ENCODE results near the gene PRPF6. TPM values are rescaled to one million over a fixed set of nuclear protein-coding genes. Genes with fewer than 3 reads are reported as not detected.
A peak's percentile ranks its signal among the peaks of the same experiment; 100 is the strongest.

Gene PRPF6
- total RNA-seq, 1 donor from 2014 or later: 51.9 TPM

DNA sequence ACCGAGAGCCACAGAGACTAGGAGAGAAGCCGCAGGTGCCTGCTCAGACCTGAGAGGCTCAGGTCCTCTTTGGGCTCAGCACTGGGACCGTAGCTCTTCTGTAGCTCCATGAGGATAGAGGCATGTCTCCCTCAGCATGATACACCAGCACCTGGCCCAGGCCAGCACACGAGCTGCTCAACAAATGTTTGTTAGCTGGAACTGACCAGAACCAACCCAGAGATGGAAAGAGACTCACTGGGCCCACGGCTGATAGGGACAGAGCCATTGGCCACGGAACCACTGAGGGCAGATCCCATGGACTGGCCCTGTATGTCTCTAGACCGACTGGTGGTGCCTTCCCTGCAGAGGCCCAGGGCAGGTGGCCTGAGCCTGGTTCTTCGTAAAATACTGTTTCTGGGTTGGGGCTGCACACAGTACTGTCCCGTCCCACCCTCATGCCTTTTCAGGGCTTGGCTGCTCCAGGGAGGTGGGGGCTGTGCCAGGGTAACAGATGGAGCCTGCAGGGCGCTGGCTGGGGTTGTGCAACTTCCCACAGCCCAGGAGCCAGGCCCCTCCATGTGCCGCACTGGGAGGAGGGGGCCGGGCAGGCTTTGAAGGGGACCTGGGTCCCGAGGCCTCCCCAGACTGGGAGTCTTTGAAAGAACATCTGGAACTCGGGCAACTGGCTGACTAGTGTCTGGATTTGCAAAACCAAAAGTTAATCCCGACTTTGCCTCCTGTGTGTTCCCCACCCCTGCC, 60.3 kb downstream of the PRPF6 start:
- TF ChIP-seq, protein P1, sequence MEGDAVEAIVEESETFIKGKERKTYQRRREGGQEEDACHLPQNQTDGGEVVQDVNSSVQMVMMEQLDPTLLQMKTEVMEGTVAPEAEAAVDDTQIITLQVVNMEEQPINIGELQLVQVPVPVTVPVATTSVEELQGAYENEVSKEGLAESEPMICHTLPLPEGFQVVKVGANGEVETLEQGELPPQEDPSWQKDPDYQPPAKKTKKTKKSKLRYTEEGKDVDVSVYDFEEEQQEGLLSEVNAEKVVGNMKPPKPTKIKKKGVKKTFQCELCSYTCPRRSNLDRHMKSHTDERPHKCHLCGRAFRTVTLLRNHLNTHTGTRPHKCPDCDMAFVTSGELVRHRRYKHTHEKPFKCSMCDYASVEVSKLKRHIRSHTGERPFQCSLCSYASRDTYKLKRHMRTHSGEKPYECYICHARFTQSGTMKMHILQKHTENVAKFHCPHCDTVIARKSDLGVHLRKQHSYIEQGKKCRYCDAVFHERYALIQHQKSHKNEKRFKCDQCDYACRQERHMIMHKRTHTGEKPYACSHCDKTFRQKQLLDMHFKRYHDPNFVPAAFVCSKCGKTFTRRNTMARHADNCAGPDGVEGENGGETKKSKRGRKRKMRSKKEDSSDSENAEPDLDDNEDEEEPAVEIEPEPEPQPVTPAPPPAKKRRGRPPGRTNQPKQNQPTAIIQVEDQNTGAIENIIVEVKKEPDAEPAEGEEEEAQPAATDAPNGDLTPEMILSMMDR (IDR thresholded peaks at IDR 0.05): no peak
- no peak for TF ChIP-seq EZH2 (IDR thresholded peaks at IDR 0.05)
- no peak for TF ChIP-seq EZH2phosphoT487 (IDR thresholded peaks at IDR 0.05)
- no peaks in the 10 kb centered on the region for H3K36me3 ChIP-seq
- H3K9me3 ChIP-seq (ENCODE audit: low read depth): no peaks in the 10 kb centered on the region
- Mint-ChIP-seq H3K36me3 (no peaks in the 10 kb centered on the region), H3K4me1 (peaks cover 16% of the 10 kb centered on the region), H3K4me3 (no peak overlapping the region), H3K9me3 (no peaks in the 10 kb centered on the region), H3K27ac (no peak overlapping the region), H3K27me3 (ENCODE audit: insufficient read depth, low read depth) (peaks cover 66% of the 10 kb centered on the region)
- DNase-seq (ENCODE audit: low spot score): no peak
- no peak overlapping the region for H2AFZ ChIP-seq (replicated peaks)
- no peak overlapping the region for H3K9ac ChIP-seq
- no peak overlapping the region for H3K27ac ChIP-seq
- peaks cover 26% of the 10 kb centered on the region for H3K4me1 ChIP-seq
- H4K20me1 ChIP-seq (ENCODE audit: low read depth): peaks cover 33% of the 10 kb centered on the region
- no peak overlapping the region for H3K4me2 ChIP-seq
- peaks cover 15% of the 10 kb centered on the region for H3F3A ChIP-seq (ENCODE audit: low read depth)
- no peaks in the 10 kb centered on the region for H3K79me2 ChIP-seq (ENCODE audit: low read depth)
- H3K4me3 ChIP-seq: no peak overlapping the region
- peaks cover 100% of the 10 kb centered on the region for H3K27me3 ChIP-seq

DNA sequence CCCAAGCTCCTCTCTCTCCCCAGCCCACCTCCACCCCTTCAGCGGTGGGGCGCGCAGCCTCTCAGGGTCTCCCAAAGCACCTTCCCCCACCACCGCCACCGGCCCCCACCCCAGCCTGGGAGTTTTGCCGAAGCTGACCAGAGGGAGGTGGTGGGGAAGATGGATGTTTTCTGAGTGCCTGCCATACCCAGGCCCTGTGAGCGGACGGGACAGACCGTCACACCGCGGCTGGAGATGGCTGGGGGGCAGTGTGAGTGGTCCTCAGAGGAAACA, 60.8 kb downstream of the PRPF6 start:
- no peaks in the 10 kb centered on the region for H3K79me2 ChIP-seq (ENCODE audit: low read depth)
- Mint-ChIP-seq H3K4me3 (no peak overlapping the region), H3K27ac (no peak overlapping the region), H3K27me3 (ENCODE audit: insufficient read depth, low read depth) (peaks cover 68% of the 10 kb centered on the region), H3K36me3 (no peaks in the 10 kb centered on the region), H3K9me3 (no peaks in the 10 kb centered on the region), H3K4me1 (peaks cover 11% of the 10 kb centered on the region)
- H3K9ac ChIP-seq: no peak overlapping the region
- H3K4me1 ChIP-seq: peaks cover 21% of the 10 kb centered on the region
- H3K4me3 ChIP-seq: no peak overlapping the region
- H3K9me3 ChIP-seq (ENCODE audit: low read depth): no peaks in the 10 kb centered on the region
- DNase-seq (ENCODE audit: low spot score): no peak
- H4K20me1 ChIP-seq (ENCODE audit: low read depth): peaks cover 28% of the 10 kb centered on the region
- no peak for TF ChIP-seq EZH2phosphoT487 (IDR thresholded peaks at IDR 0.05)
- TF ChIP-seq, protein P1 (IDR thresholded peaks at IDR 0.05): no peak
- TF ChIP-seq EZH2 (IDR thresholded peaks at IDR 0.05): no peak
- H3F3A ChIP-seq (ENCODE audit: low read depth): peaks cover 15% of the 10 kb centered on the region
- H2AFZ ChIP-seq (replicated peaks): no peak overlapping the region
- H3K4me2 ChIP-seq: peak overlapping the region; percentile 69
- H3K36me3 ChIP-seq: no peaks in the 10 kb centered on the region
- no peak overlapping the region for H3K27ac ChIP-seq
- peaks cover 100% of the 10 kb centered on the region for H3K27me3 ChIP-seq

DNA sequence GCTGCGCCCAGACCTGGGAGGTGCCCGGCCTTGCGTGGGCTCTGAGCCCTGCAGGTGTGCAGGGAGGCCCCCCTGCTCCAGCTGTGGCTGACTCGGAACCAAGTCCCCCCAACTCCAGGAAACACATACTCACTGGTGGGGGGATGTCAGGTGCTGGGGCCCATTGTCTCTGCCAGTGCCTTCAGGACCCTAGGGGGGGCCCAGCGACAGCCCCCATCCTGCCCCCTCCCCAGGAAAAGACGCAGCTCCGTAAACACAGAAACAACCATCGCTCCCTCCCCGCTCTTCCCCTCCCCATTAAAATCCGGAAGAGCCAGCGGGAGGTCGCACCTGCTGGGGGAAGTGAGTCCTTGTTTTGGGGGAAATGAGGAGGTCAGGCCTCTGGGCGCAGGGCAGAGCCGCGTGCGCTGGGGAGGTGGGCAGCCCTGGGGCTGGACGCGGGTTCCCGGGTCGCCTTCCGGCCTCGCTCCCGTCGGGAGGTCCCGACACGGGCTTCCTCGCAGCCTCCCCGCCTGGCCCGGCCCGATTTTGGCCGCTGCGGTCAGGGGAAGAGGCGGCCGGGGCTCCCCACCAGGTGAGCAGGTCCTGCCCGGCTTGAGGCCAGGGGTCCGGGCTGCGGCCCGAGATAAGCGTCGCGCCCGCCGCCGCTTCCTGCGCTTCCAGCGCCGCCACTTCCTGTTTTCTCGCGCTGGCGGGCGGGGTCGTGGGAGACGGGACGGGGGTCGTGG, 61.3 kb downstream of the PRPF6 start:
- Histone ChIP-seq H3K9ac (no peak overlapping the region), H3K4me2 (peak overlapping the region; percentile 69), H3K27me3 (peaks cover 100% of the 10 kb centered on the region), H3F3A (ENCODE audit: low read depth) (peaks cover 15% of the 10 kb centered on the region), H3K4me1 (peaks cover 17% of the 10 kb centered on the region), H3K36me3 (no peaks in the 10 kb centered on the region), H3K27ac (no peak overlapping the region), H3K9me3 (ENCODE audit: low read depth) (no peaks in the 10 kb centered on the region), H3K4me3 (peak overlapping the region; percentile 35), H2AFZ (replicated peaks) (peak overlapping the region; percentile 19), H3K79me2 (ENCODE audit: low read depth) (no peaks in the 10 kb centered on the region), H4K20me1 (ENCODE audit: low read depth) (peaks cover 26% of the 10 kb centered on the region)
- no peaks in the 10 kb centered on the region for H3K36me3 Mint-ChIP-seq
- H3K4me1 Mint-ChIP-seq: peaks cover 11% of the 10 kb centered on the region
- no peaks in the 10 kb centered on the region for H3K9me3 Mint-ChIP-seq
- peaks cover 71% of the 10 kb centered on the region for H3K27me3 Mint-ChIP-seq (ENCODE audit: insufficient read depth, low read depth)
- H3K27ac Mint-ChIP-seq: no peak overlapping the region
- H3K4me3 Mint-ChIP-seq: no peak overlapping the region
- DNase-seq (ENCODE audit: low spot score): peak; percentile 37
- peak; percentile 97 for TF ChIP-seq EZH2 (IDR thresholded peaks at IDR 0.05)
- TF ChIP-seq, protein P1 (IDR thresholded peaks at IDR 0.05): no peak
- peak; percentile 91 for TF ChIP-seq EZH2phosphoT487 (IDR thresholded peaks at IDR 0.05)
